ENCODE results near the gene PUSL1.
"Not testable (repeated sequence)": the region's sequence is repeated elsewhere in the genome, so short reads cannot be mapped to it uniquely, and the experiment has no call there.

The PUSL1 gene

GRCh38 chr1:1311107-1312104 is 3.0 kb downstream of the PUSL1 start:
- DNase-seq: no peak

GRCh38 chr1:1312450-1313314 is 4.3 kb downstream of the PUSL1 start:
- no peak for DNase-seq

GRCh38 chr1:1313500-1314236 is 5.3 kb downstream of the PUSL1 start:
- no peak for DNase-seq

- DNase-seq: no peak
These were observed 5.8 kb downstream of the PUSL1 start for GRCh38 chr1:1314237-1314586.

- no peak for DNase-seq
These were observed 6.4 kb downstream of the PUSL1 start for GRCh38 chr1:1314678-1315335.

GRCh38 chr1:1315435-1315954 is 7.1 kb downstream of the PUSL1 start:
- no peak for DNase-seq

GRCh38 chr1:1316199-1316598 is 7.8 kb downstream of the PUSL1 start:
- not testable (repeated sequence) for DNase-seq

- DNase-seq: no peak
These were observed 9.0 kb downstream of the PUSL1 start for GRCh38 chr1:1317420-1317819.

GRCh38 chr1:1318131-1318652 is 9.8 kb downstream of the PUSL1 start:
- no peak for DNase-seq

- no peak for DNase-seq
These were observed 10.6 kb downstream of the PUSL1 start for GRCh38 chr1:1318777-1319645.

GRCh38 chr1:1319646-1319941 is 11.2 kb downstream of the PUSL1 start:
- DNase-seq: no peak

GRCh38 chr1:1320666-1321448 is 12.5 kb downstream of the PUSL1 start:
- no peak for DNase-seq

- no peak for DNase-seq
These were observed 13.1 kb downstream of the PUSL1 start for GRCh38 chr1:1321477-1321876.

- no peak for DNase-seq
These were observed 14.0 kb downstream of the PUSL1 start for GRCh38 chr1:1322418-1322817.

GRCh38 chr1:1322952-1323351 is 14.6 kb downstream of the PUSL1 start:
- no peak for DNase-seq

- DNase-seq: no peak
These were observed 15.7 kb downstream of the PUSL1 start for GRCh38 chr1:1324084-1324523.

GRCh38 chr1:1324524-1325287 is 16.3 kb downstream of the PUSL1 start, which contains the start of the genes CPTP and INTS11:
CPTP (plus strand) TSS chr1:1324802; CDS start chr1:1326911, 2,109 bp downstream.
INTS11 (minus strand) TSS chr1:1324660; CDS start chr1:1324608, 52 bp downstream.
- peak; percentile 94 for DNase-seq

GRCh38 chr1:1325288-1326074 is 17.1 kb downstream of the PUSL1 start:
- peak; percentile 23 for DNase-seq
